Liver (tissue), 9 donors: ENCODE data around the gene ACSL1. TPM values are rescaled to one million over a fixed set of nuclear protein-coding genes. Genes with fewer than 3 reads are reported as not detected.

ENCODE experiments used
- DNase-seq: peaks from one replicate; pipeline ENCODE4 v3.0.0-alpha.2; 2017; ENCODE audit warnings: low spot score
- H3K27ac ChIP-seq, 2 donors: one replicate each; pipeline ENCODE4 v1.7.0; 2013; ENCODE audit warnings: inconsistent platforms in 2 of 2, low read length in 2 of 2, control low read depth in 1 of 2, low read depth in 1 of 2, mild to moderate bottlenecking in 1 of 2
- H3K27me3 ChIP-seq, 4 donors: one replicate each; pipeline versions ENCODE4 v1.6.1 to v1.7.0; 2013; ENCODE audit warnings: low read length in 3 of 4, inconsistent platforms in 1 of 4, mild to moderate bottlenecking in 1 of 4, moderate library complexity in 1 of 4; ENCODE audit not compliant: control insufficient read depth in 4 of 4, insufficient read depth in 4 of 4
- H3K36me3 ChIP-seq, 4 donors: one replicate each; pipeline versions ENCODE4 v1.6.1 to v1.7.0; 2013; ENCODE audit warnings: low read length in 3 of 4, mild to moderate bottlenecking in 3 of 4, low read depth in 1 of 4, moderate library complexity in 1 of 4; ENCODE audit not compliant: control insufficient read depth in 4 of 4, insufficient read depth in 3 of 4
- H3K4me1 ChIP-seq, 4 donors: one replicate each; pipeline versions ENCODE4 v1.6.1 to v1.7.0; 2013; ENCODE audit warnings: low read length in 3 of 4, mild to moderate bottlenecking in 3 of 4, moderate library complexity in 1 of 4; ENCODE audit not compliant: control insufficient read depth in 4 of 4, insufficient read depth in 4 of 4
- H3K4me3 ChIP-seq, 3 donors: one replicate each; pipeline versions ENCODE4 v1.6.1 to v1.7.0; 2013; ENCODE audit warnings: low read length in 3 of 3, control low read depth in 1 of 3, low read depth in 1 of 3, mild to moderate bottlenecking in 1 of 3
- H3K9ac ChIP-seq, 2 donors: one replicate each; pipeline ENCODE4 v1.7.0; 2013; ENCODE audit warnings: low read length in 2 of 2, mild to moderate bottlenecking in 2 of 2, moderate library complexity in 2 of 2, control low read depth in 1 of 2, low read depth in 1 of 2
- H3K9me3 ChIP-seq, 4 donors: one replicate each; pipeline versions ENCODE4 v1.6.1 to v1.7.0; 2013; ENCODE audit warnings: low read length in 3 of 4; ENCODE audit not compliant: control insufficient read depth in 4 of 4
- FOXA2 ChIP-seq: IDR thresholded peaks from 2 replicates; pipeline ENCODE4 v1.6.1; 2016; ENCODE audit warnings: antibody characterized with exemption
- HNF4A ChIP-seq, 2 donors: conservative IDR thresholded peaks; 2 replicates each; pipeline ENCODE4 v1.6.1; 2016; ENCODE audit warnings: antibody characterized with exemption in 2 of 2, mild to moderate bottlenecking in 2 of 2
- HNF4G ChIP-seq: IDR thresholded peaks from 2 replicates; pipeline ENCODE4 v1.6.1; 2016; ENCODE audit warnings: antibody characterized with exemption
- JUND ChIP-seq, 2 donors: IDR thresholded peaks; 2 replicates each; pipeline ENCODE4 v1.6.1; 2016; ENCODE audit warnings: antibody characterized with exemption in 2 of 2
- RAD21 ChIP-seq, 2 donors: IDR thresholded peaks; 2 replicates each; pipeline ENCODE4 v1.6.1; 2016; ENCODE audit warnings: antibody characterized with exemption in 2 of 2, mild to moderate bottlenecking in 2 of 2
- RXRA ChIP-seq, 2 donors: IDR thresholded peaks; 2 replicates each; pipeline ENCODE4 v1.6.1; 2017 to 2018; ENCODE audit warnings: antibody characterized with exemption in 2 of 2, mild to moderate bottlenecking in 1 of 2
- SP1 ChIP-seq: IDR thresholded peaks from 2 replicates; pipeline ENCODE4 v1.6.1; 2018; ENCODE audit warnings: antibody characterized with exemption, mild to moderate bottlenecking
- WGBS: extraction: QIAGEN DNeasy Blood & Tissue Kit; methylation state at CpG from one replicate; pipeline ENCODE4 v1.1.7; 2013; 5-methylcytosine and 5-hydroxymethylcytosine counted together
- polyA plus RNA-seq, 2 donors: library from polyadenylated mRNA; stranded (reverse) in 1 of 2; unstranded in 1 of 2; fragments of 200-250 nt in 1 of 2; fragments of >200 nt in 1 of 2; fragmentation: Nextera tagmentation in 1 of 2; extraction: Ambion mirVana in 1 of 2; gene quantifications; one replicate each; pipeline versions ENCODE4 v1.2.1 to v1.2.3, GENCODE V29; 2013 to 2015
- total RNA-seq, 2 donors: library from RNA; depleted of rRNA; stranded (reverse); fragments of >200 nt; gene quantifications; one replicate each; pipeline ENCODE4 v1.2.3, GENCODE V29; 2014
- TF ChIP-seq, protein P1 (sequence below): IDR thresholded peaks from 2 replicates; pipeline ENCODE4 v1.6.1; 2016; ENCODE audit warnings: antibody characterized with exemption
- TF ChIP-seq, protein P2 (sequence below): fragments of 150-350 bp; IDR thresholded peaks from 2 replicates; pipeline ENCODE4 v1.5.1; 2017; ENCODE audit warnings: improper control_type of control experiment, low read depth, low read length; ENCODE audit not compliant: missing input control
- TF ChIP-seq, protein P3 (sequence below): IDR thresholded peaks from 2 replicates; pipeline ENCODE4 v1.6.1; 2016; ENCODE audit warnings: antibody characterized with exemption
- donor health status: healthy.
- donor health status: healthy.
- donor health status: healthy.
- donor health status: healthy.
- donor health status: healthy.

Gene ACSL1
- total and polyA plus RNA-seq, 4 donors = 210 to 2,226 (median 878) TPM

DNA sequence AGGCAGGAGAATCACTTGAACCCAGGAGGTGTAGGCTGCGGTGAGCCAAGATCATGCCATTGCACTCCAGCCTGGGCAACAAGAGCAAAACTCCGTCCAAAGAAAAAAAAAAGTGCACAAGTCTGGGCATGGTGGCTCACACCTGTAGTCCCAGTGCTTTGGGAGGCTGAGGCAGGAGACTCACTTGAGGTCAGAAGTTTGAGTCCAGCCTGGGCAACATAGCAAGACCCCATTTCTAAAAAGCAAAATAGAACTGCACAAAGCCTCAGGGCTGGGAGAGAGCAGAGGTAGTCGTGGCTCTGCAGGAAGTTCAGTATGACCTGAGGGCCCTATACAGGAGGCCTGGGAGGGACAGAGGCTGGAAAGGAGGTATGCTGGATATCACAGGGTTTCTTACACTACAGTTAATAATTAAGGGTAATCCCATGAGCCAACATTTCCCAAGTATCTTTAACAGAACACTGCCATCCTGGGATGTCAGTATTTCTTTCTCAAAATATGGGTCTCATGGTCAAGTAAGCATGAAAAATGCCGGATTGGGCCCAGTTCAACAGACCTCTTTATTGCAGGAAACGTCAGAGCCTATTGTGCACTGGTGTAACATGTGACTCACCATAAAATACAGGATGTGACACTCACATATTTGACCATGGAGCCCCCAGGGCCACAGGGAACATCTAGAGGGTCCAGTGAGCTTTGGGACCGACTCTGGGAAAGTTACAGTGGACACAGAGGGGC is 37.8 kb downstream of the ACSL1 start:
- WGBS = 80% methylated on average over 6 of the region's 6 CpGs
- H3K27me3 ChIP-seq = no peaks in the 10 kb centered on the region
- H3K9ac ChIP-seq = no peak overlapping the region
- H3K27ac ChIP-seq = no peak overlapping the region
- no peak for DNase-seq
- H3K4me1 ChIP-seq = peaks cover 0 to 36% (median 10%) of the 10 kb centered on the region in 4 donors
- peaks cover 10 to 82% (median 71%) of the 10 kb centered on the region in 4 donors for H3K36me3 ChIP-seq
- H3K9me3 ChIP-seq = no peaks in the 10 kb centered on the region
- no peak overlapping the region for H3K4me3 ChIP-seq
- TF ChIP-seq, protein P1, sequence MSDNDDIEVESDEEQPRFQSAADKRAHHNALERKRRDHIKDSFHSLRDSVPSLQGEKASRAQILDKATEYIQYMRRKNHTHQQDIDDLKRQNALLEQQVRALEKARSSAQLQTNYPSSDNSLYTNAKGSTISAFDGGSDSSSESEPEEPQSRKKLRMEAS = no peak
- TF ChIP-seq FOXA2 (no peak), RAD21 (IDR thresholded peaks at IDR 0.05) (no peak), JUND (IDR thresholded peaks at IDR 0.05) (no peak)
- TF ChIP-seq, protein P2, sequence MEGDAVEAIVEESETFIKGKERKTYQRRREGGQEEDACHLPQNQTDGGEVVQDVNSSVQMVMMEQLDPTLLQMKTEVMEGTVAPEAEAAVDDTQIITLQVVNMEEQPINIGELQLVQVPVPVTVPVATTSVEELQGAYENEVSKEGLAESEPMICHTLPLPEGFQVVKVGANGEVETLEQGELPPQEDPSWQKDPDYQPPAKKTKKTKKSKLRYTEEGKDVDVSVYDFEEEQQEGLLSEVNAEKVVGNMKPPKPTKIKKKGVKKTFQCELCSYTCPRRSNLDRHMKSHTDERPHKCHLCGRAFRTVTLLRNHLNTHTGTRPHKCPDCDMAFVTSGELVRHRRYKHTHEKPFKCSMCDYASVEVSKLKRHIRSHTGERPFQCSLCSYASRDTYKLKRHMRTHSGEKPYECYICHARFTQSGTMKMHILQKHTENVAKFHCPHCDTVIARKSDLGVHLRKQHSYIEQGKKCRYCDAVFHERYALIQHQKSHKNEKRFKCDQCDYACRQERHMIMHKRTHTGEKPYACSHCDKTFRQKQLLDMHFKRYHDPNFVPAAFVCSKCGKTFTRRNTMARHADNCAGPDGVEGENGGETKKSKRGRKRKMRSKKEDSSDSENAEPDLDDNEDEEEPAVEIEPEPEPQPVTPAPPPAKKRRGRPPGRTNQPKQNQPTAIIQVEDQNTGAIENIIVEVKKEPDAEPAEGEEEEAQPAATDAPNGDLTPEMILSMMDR = no peak

DNA sequence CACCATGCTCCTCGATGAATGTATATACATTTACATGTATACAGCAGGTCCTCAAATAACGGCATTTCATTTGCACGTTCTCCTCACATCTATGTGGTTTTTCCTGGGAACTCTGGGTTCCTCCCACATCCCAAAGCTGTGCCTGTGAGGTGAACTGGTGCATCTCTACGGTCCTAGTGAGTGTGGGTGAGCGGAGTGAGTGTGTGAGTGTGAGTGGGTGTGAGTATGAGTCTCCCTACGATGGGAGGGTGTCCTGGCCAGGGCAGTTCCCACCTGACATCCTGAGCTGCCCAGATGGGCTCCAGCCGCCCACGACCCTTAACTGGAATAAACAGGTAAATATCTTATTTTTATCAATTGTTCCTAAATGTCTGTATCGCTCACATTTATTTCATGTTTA is 40.0 kb downstream of the ACSL1 start:
- Histone ChIP-seq H3K27me3 (no peaks in the 10 kb centered on the region), H3K27ac (no peak overlapping the region), H3K4me3 (no peak overlapping the region), H3K36me3 (peaks cover 7 to 80% (median 76%) of the 10 kb centered on the region in 4 donors), H3K9me3 (no peaks in the 10 kb centered on the region), H3K4me1 (peaks cover 0 to 29% (median 12%) of the 10 kb centered on the region in 4 donors), H3K9ac (no peak overlapping the region)
- WGBS = 93% methylated on average over 9 of the region's 9 CpGs
- no peak for DNase-seq
- TF ChIP-seq JUND (IDR thresholded peaks at IDR 0.05) (peak in 1 of 2 donors; percentile 11), SP1 (no peak)

DNA sequence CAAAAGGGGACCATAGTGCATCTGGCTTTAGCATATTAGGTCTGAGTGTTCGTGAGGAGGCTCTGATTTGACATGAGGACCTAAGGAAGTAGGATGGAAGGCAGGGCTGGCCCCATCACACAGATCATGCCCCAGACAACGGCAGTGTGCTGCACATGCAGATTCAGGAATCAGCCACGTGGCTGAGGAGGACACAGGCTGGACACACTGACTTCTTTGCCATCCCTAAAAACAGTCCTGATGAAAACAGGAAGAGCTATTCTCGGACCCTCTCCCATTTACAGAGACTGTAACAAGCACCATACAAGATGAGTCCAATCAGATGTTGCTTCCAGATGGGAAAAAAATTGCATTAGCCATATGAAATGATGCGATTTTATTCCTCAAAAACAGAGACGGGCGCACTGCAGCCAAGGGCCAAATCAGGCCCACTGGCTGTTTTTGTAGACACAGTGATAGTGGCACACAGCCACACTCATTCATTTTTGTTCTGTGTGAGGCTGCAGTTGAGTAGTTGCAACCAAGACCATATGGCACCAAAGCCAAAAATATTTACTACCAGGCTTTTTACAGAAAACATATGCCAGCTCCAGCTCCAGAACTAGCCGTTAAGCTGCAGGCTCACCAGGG is 41.0 kb downstream of the ACSL1 start:
- Histone ChIP-seq H3K27me3 (no peaks in the 10 kb centered on the region), H3K4me1 (peaks cover 0 to 28% (median 11%) of the 10 kb centered on the region in 4 donors), H3K9me3 (no peaks in the 10 kb centered on the region), H3K36me3 (peaks cover 7 to 82% (median 74%) of the 10 kb centered on the region in 4 donors), H3K4me3 (no peak overlapping the region), H3K9ac (no peak overlapping the region), H3K27ac (no peak overlapping the region)
- DNase-seq = no peak
- TF ChIP-seq, protein P3, sequence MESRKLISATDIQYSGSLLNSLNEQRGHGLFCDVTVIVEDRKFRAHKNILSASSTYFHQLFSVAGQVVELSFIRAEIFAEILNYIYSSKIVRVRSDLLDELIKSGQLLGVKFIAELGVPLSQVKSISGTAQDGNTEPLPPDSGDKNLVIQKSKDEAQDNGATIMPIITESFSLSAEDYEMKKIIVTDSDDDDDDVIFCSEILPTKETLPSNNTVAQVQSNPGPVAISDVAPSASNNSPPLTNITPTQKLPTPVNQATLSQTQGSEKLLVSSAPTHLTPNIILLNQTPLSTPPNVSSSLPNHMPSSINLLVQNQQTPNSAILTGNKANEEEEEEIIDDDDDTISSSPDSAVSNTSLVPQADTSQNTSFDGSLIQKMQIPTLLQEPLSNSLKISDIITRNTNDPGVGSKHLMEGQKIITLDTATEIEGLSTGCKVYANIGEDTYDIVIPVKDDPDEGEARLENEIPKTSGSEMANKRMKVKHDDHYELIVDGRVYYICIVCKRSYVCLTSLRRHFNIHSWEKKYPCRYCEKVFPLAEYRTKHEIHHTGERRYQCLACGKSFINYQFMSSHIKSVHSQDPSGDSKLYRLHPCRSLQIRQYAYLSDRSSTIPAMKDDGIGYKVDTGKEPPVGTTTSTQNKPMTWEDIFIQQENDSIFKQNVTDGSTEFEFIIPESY = no peak
- TF ChIP-seq HNF4A (conservative IDR thresholded peaks at IDR 0.05) = no peak
- TF ChIP-seq SP1 = no peak
- TF ChIP-seq RAD21 (IDR thresholded peaks at IDR 0.05) = no peak
- no peak for TF ChIP-seq HNF4G
- TF ChIP-seq RXRA (IDR thresholded peaks at IDR 0.05) = no peak
- TF ChIP-seq FOXA2 = no peak
- 74% methylated on average over 8 of the region's 8 CpGs for WGBS
